Measurements from ENCODE around the gene COMMD10.

The COMMD10 gene

GRCh38 chr5:116296335-116297072, 211.7 kb downstream of the COMMD10 start:
- DNase-seq = no peak

GRCh38 chr5:116297296-116297814, 212.5 kb downstream of the COMMD10 start:
- no peak for DNase-seq

- no peak for DNase-seq
Observed at GRCh38 chr5:116299746-116300640, 215.2 kb downstream of the COMMD10 start.

GRCh38 chr5:116301110-116301509, 216.3 kb downstream of the COMMD10 start:
- no peak for DNase-seq

- no peak for DNase-seq
Observed at GRCh38 chr5:116303340-116303739, 218.5 kb downstream of the COMMD10 start.

- DNase-seq = no peak
Observed at GRCh38 chr5:116303810-116304209, 219.0 kb downstream of the COMMD10 start.

GRCh38 chr5:116305899-116306298, 221.1 kb downstream of the COMMD10 start:
- DNase-seq = no peak

- no peak for DNase-seq
Observed at GRCh38 chr5:116306846-116307245, 222.0 kb downstream of the COMMD10 start.

- DNase-seq = no peak
Observed at GRCh38 chr5:116308391-116308790, 223.6 kb downstream of the COMMD10 start.

GRCh38 chr5:116313366-116313765, 228.5 kb downstream of the COMMD10 start:
- DNase-seq = no peak

- DNase-seq = no peak
Observed at GRCh38 chr5:116315531-116315930, 230.7 kb downstream of the COMMD10 start.

- no peak for DNase-seq
Observed at GRCh38 chr5:116318091-116318854, 233.4 kb downstream of the COMMD10 start.

- DNase-seq = no peak
Observed at GRCh38 chr5:116320486-116320885, 235.7 kb downstream of the COMMD10 start.

GRCh38 chr5:116329503-116329902, 244.7 kb downstream of the COMMD10 start:
- no peak for DNase-seq

- no peak for DNase-seq
Observed at GRCh38 chr5:116340799-116341198, 256.0 kb downstream of the COMMD10 start.
